Neuronal stem cell (in vitro differentiated cells): ENCODE data around the gene GP2. TPM values are rescaled to one million over a fixed set of nuclear protein-coding genes. Genes with fewer than 3 reads are reported as not detected.

Experiments
- DNase-seq: peaks from one replicate; pipeline ENCODE4 v3.0.0-alpha.2; 2013; ENCODE audit warnings: low spot score
- H2AFZ ChIP-seq: one replicate; pipeline ENCODE4 v1.6.1; 2013; ENCODE audit warnings: mild to moderate bottlenecking, low read length, inconsistent platforms
- H2AK5ac ChIP-seq: 2 replicates; pipeline ENCODE4 v1.6.1; 2013; ENCODE audit warnings: low read depth, mild to moderate bottlenecking, inconsistent platforms, low read length, moderate library complexity, mixed read lengths
- H2BK120ac ChIP-seq: 2 replicates; pipeline ENCODE4 v1.6.1; 2013; ENCODE audit warnings: low read depth, mild to moderate bottlenecking, inconsistent platforms, low read length, moderate library complexity, mixed read lengths
- H2BK12ac ChIP-seq: one replicate; pipeline ENCODE4 v1.6.1; 2013; ENCODE audit warnings: low read length, inconsistent platforms
- H2BK15ac ChIP-seq: 2 replicates; pipeline ENCODE4 v1.6.1; 2013; ENCODE audit warnings: mild to moderate bottlenecking, low read length, inconsistent platforms, mixed read lengths
- H2BK5ac ChIP-seq: one replicate; pipeline ENCODE4 v1.6.1; 2013; ENCODE audit warnings: inconsistent platforms, mild to moderate bottlenecking, low read length, moderate library complexity
- H3K14ac ChIP-seq: one replicate; pipeline ENCODE4 v1.6.1; 2013; ENCODE audit warnings: low read length, inconsistent platforms
- H3K18ac ChIP-seq: 2 replicates; pipeline ENCODE4 v1.6.1; 2013; ENCODE audit warnings: low read length, inconsistent platforms
- H3K23ac ChIP-seq: 2 replicates; pipeline ENCODE4 v1.6.1; 2013; ENCODE audit warnings: low read depth, mild to moderate bottlenecking, mixed read lengths, low read length, inconsistent platforms; ENCODE audit not compliant: poor library complexity
- H3K27ac ChIP-seq: replicated peaks from 3 replicates; pipeline ENCODE4 v1.5.1; 2013; ENCODE audit warnings: low read length, inconsistent platforms
- H3K27me3 ChIP-seq, 3 experiments: 2 replicates each; pipeline ENCODE4 v1.6.1; 2013; ENCODE audit warnings: low read length in 3 of 3, mild to moderate bottlenecking in 2 of 3, inconsistent platforms in 1 of 3, low read depth in 1 of 3, mixed read lengths in 1 of 3, moderate library complexity in 1 of 3; ENCODE audit not compliant: control insufficient read depth in 3 of 3, insufficient read depth in 3 of 3
- H3K36me3 ChIP-seq, 2 donors: replicated peaks in 1 of 2; 2 replicates each; pipeline ENCODE4 v1.6.1; 2013; ENCODE audit warnings: low read length in 2 of 2; ENCODE audit not compliant: control insufficient read depth in 2 of 2, insufficient read depth in 2 of 2
- H3K4ac ChIP-seq: 2 replicates; pipeline ENCODE4 v1.6.1; 2013; ENCODE audit warnings: inconsistent platforms, mild to moderate bottlenecking, low read length, moderate library complexity
- H3K4me1 ChIP-seq, 2 donors: 1 replicate in 1 of 2; 2 replicates in 1 of 2; pipeline ENCODE4 v1.6.1; 2013; ENCODE audit warnings: low read length in 2 of 2, low read depth in 1 of 2; ENCODE audit not compliant: control insufficient read depth in 2 of 2, insufficient read depth in 1 of 2
- H3K4me2 ChIP-seq: one replicate; pipeline ENCODE4 v1.6.1; 2013; ENCODE audit warnings: mild to moderate bottlenecking, low read length, inconsistent platforms; ENCODE audit not compliant: insufficient read depth, poor library complexity, severe bottlenecking
- H3K4me3 ChIP-seq, 2 donors: 2 replicates each; pipeline ENCODE4 v1.5.1; 2013; ENCODE audit warnings: low read length in 2 of 2, mild to moderate bottlenecking in 2 of 2, inconsistent platforms in 1 of 2, moderate library complexity in 1 of 2
- H3K79me1 ChIP-seq: one replicate; pipeline ENCODE4 v1.6.1; 2013; ENCODE audit warnings: low read depth, mild to moderate bottlenecking, inconsistent platforms, low read length, moderate library complexity
- H3K9ac ChIP-seq: one replicate; pipeline ENCODE4 v1.6.1; 2013; ENCODE audit warnings: mild to moderate bottlenecking, low read depth, low read length, inconsistent platforms; ENCODE audit not compliant: poor library complexity
- H3K9me3 ChIP-seq, 2 donors: replicated peaks in 1 of 2; 2 replicates each; pipeline versions ENCODE3 to v1.6.1; 2013; ENCODE audit warnings: low read length in 2 of 2, mild to moderate bottlenecking in 2 of 2, inconsistent platforms in 1 of 2, low read depth in 1 of 2, mixed read lengths in 1 of 2, moderate library complexity in 1 of 2; ENCODE audit not compliant: control insufficient read depth in 2 of 2, insufficient read depth in 1 of 2
- H4K8ac ChIP-seq: one replicate; pipeline ENCODE4 v1.6.1; 2013; ENCODE audit warnings: low read depth, mild to moderate bottlenecking, inconsistent platforms, low read length, moderate library complexity
- H4K91ac ChIP-seq: one replicate; pipeline ENCODE4 v1.6.1; 2013; ENCODE audit warnings: low read length, low read depth, mild to moderate bottlenecking, inconsistent platforms; ENCODE audit not compliant: poor library complexity
- WGBS, 2 donors: extraction: QIAGEN DNeasy Blood & Tissue Kit; methylation state at CpG; one replicate each; pipeline ENCODE4 v1.1.7; 2013; ENCODE audit warnings: missing lambda C conversion rate in 2 of 2, mixed read lengths in 1 of 2; ENCODE audit not compliant: insufficient read length in 2 of 2, insufficient replicate concordance in 1 of 2; ENCODE audit errors: extremely low coverage in 2 of 2; 5-methylcytosine and 5-hydroxymethylcytosine counted together
- polyA plus RNA-seq, 2 experiments: library from polyadenylated mRNA; stranded (reverse); fragments of 200-250 nt; gene quantifications; one replicate each; pipeline ENCODE4 v1.2.3, GENCODE V29; 2013

GP2 gene
- polyA plus RNA-seq (2013, experiment 1 of 2) = 0.03 TPM
- not detected for polyA plus RNA-seq (2013, experiment 2 of 2)

DNA sequence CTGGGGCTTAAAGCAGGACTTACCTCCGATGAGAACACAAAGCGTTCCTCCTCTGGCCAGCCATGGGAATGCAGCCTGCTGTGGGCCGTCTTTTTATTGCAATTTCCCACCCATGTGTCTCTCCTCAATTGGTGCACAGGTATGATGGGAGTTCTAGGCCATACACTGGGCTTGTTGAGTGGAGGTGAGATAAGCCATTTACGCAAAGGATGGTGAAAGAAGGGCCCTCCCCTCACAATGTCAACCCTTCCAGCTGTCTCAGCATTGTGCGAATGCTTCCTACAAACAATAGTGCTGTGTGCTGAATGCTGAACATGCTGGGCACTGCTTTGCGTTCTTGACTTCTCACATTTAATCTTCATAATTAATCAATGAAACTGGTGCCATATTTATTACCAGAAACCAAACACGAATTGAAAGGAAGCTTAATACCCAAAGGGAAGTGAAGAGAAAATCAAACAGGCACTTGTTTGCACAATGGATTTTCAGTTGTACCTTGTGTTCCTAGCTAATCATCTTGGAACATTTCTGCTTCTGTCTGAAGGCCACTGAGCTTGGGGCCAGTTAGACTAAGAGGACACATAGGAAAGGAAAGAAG lies at the start of gene GP2:
TSS of gene GP2 (minus strand) at position 70 of the 598 bp plus-strand sequence. CDS start 1,082 bp downstream, outside the sequence.
- no peak within 1 kb of the TSS for H3K23ac ChIP-seq
- H3K4ac ChIP-seq = no peak within 1 kb of the TSS
- WGBS, 2 donors = no CpG with 5 or more reads among the region's 7 CpGs
- no peak within 1 kb of the TSS for H3K9ac ChIP-seq
- H2BK120ac ChIP-seq = no peak within 1 kb of the TSS
- no peak within 1 kb of the TSS for H3K14ac ChIP-seq
- no peaks in the 10 kb centered on the region for H3K36me3 ChIP-seq
- H4K8ac ChIP-seq = no peak within 1 kb of the TSS
- H3K79me1 ChIP-seq = no peaks in the 10 kb centered on the region
- no peak within 1 kb of the TSS for H4K91ac ChIP-seq
- H3K4me3 ChIP-seq = no peak within 1 kb of the TSS
- H3K4me2 ChIP-seq = no peak within 1 kb of the TSS
- no peak within 1 kb of the TSS for H2BK15ac ChIP-seq
- no peak within 1 kb of the TSS for H2AFZ ChIP-seq
- H3K9me3 ChIP-seq = no peaks in the 10 kb centered on the region
- H2BK5ac ChIP-seq = no peak within 1 kb of the TSS
- no peak for DNase-seq
- H3K27me3 ChIP-seq = no peaks in the 10 kb centered on the region
- H3K27ac ChIP-seq = no peak within 1 kb of the TSS
- H2BK12ac ChIP-seq = no peak within 1 kb of the TSS
- H2AK5ac ChIP-seq = no peak within 1 kb of the TSS
- H3K4me1 ChIP-seq = no peaks in the 10 kb centered on the region
- H3K18ac ChIP-seq = no peak within 1 kb of the TSS

DNA sequence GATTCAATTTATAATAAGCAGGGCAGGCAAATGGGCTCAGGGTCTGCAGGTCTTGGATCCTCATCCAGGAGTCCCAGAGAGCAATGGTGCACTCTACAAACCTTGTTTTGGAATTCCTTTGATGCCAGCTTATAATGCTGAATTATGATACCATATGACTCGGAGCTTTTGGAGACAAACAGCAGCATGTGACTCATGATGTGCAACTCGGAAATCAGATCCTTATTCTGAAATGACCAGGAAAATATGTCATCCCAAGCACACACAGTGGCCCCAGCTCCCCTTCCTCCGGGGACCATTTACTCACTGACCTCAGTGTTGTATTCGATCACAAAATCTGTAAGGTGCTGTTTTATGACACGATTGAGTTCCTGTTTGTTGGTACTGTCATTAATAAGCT lies 45.4 kb upstream of the GP2 start:
- Histone ChIP-seq H2BK120ac (no peak overlapping the region), H3K18ac (no peak overlapping the region), H3K79me1 (no peaks in the 10 kb centered on the region), H2BK15ac (no peak overlapping the region), H3K27ac (no peak overlapping the region), H3K4me3 (no peak overlapping the region), H3K23ac (no peak overlapping the region), H3K14ac (no peak overlapping the region), H3K9ac (no peak overlapping the region), H3K4me2 (no peak overlapping the region), H4K8ac (no peak overlapping the region), H2BK5ac (no peak overlapping the region), H2AK5ac (no peak overlapping the region), H3K9me3 (no peaks in the 10 kb centered on the region), H2AFZ (no peak overlapping the region), H2BK12ac (no peak overlapping the region), H4K91ac (no peak overlapping the region), H3K27me3 (no peaks in the 10 kb centered on the region), H3K4me1 (no peaks in the 10 kb centered on the region), H3K4ac (no peak overlapping the region), H3K36me3 (no peaks in the 10 kb centered on the region)
- whole genome bisulfite sequencing, 2 donors = no CpG with 5 or more reads among the region's 5 CpGs
- DNase-seq = no peak

DNA sequence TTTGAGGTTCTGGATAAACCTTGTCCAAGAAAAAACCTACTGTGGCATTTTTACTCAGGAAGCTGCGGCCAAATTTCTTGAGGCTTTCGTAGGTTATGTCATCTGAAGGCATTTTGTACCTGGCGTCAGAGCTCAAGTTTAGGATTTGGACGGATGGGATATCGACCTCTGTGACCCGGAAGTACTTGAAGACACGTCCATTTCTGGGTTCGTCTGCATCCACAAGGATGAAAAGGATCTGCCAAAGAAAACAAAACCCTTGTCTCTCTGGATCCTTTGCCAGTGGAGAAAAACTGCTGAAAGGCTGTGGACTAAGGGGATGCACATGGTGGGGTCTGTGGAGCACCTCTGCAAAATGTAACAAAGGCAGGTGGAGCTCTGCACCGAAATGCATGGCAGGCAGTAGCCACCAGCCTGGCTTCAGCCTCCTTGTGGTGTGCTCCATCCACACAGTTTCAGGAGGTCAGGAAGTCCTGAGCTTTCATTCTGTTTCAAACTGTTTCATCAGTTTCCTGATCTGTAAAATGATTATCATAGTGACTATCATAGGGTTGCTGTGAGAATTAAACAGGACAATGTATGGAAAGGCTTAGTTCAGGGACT lies 42.2 kb upstream of the GP2 start:
- Histone ChIP-seq H3K9ac (no peak overlapping the region), H3K18ac (no peak overlapping the region), H4K91ac (no peak overlapping the region), H3K4ac (no peak overlapping the region), H2AK5ac (no peak overlapping the region), H2BK5ac (no peak overlapping the region), H3K79me1 (no peaks in the 10 kb centered on the region), H3K36me3 (no peaks in the 10 kb centered on the region), H3K9me3 (no peaks in the 10 kb centered on the region), H3K14ac (no peak overlapping the region), H3K4me2 (no peak overlapping the region), H3K4me3 (peak overlapping the region in 1 of 2 donors; percentile 8), H2BK15ac (no peak overlapping the region), H2BK12ac (no peak overlapping the region), H2BK120ac (no peak overlapping the region), H3K4me1 (no peaks in the 10 kb centered on the region), H3K23ac (no peak overlapping the region), H3K27ac (no peak overlapping the region), H2AFZ (no peak overlapping the region), H3K27me3 (no peaks in the 10 kb centered on the region), H4K8ac (no peak overlapping the region)
- DNase-seq = no peak
- no CpG with 5 or more reads among the region's 9 CpGs for whole genome bisulfite sequencing, 2 donors

DNA sequence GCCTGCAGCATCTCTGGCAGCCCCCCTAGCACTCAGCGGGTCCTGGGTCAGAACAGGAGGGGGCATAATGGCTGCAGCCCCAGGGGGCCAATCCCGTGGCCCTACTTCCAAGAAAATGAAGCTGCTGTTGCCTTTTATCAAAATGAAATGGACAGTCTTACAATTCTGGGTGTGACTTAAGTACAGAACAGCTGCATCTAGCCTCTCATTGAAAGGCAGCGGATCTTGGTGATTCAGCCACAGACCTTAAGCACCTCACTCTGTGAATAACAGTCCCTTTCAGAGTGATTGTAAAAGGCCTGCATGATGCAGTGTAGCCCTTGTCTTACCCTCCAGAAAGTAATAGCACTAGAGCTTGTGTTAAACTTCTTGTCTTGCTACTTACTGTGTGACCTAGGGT lies 36.7 kb upstream of the GP2 start:
- no peak overlapping the region for H3K9ac ChIP-seq
- no peak overlapping the region for H2BK12ac ChIP-seq
- no peak overlapping the region for H3K27ac ChIP-seq
- no peak overlapping the region for H3K23ac ChIP-seq
- no peak overlapping the region for H2AK5ac ChIP-seq
- no peaks in the 10 kb centered on the region for H3K4me1 ChIP-seq
- H4K91ac ChIP-seq = no peak overlapping the region
- no peak overlapping the region for H3K4ac ChIP-seq
- H3K9me3 ChIP-seq = no peaks in the 10 kb centered on the region
- no peaks in the 10 kb centered on the region for H3K27me3 ChIP-seq
- WGBS, 2 donors = no CpG with 5 or more reads among the region's 3 CpGs
- no peak overlapping the region for H2AFZ ChIP-seq
- H4K8ac ChIP-seq = no peak overlapping the region
- H2BK5ac ChIP-seq = no peak overlapping the region
- H3K18ac ChIP-seq = no peak overlapping the region
- H3K36me3 ChIP-seq = no peaks in the 10 kb centered on the region
- no peak overlapping the region for H2BK15ac ChIP-seq
- H3K79me1 ChIP-seq = no peaks in the 10 kb centered on the region
- H2BK120ac ChIP-seq = no peak overlapping the region
- no peak for DNase-seq
- H3K14ac ChIP-seq = no peak overlapping the region
- H3K4me3 ChIP-seq = no peak overlapping the region
- no peak overlapping the region for H3K4me2 ChIP-seq
